C4-2B (cell line): ENCODE data around the gene RIMS3.

Experiments
- CTCF ChIP-seq: fragments of 450-650 bp; conservative IDR thresholded peaks from 2 replicates; pipeline ENCODE4 v1.5.1; 2017; ENCODE audit warnings: mild to moderate bottlenecking
- ZFX ChIP-seq: fragments of 450-650 bp; IDR thresholded peaks from 2 replicates; pipeline ENCODE4 v1.6.1; 2017

- no peak for TF ChIP-seq CTCF
- no peak for TF ChIP-seq ZFX
Measured at GRCh38 chr1:40710581-40711315, 45.3 kb upstream of the RIMS3 start.
